GM03348 (cell line): ENCODE results near the gene SYT11.
"Not testable (repeated sequence)": the region's sequence is repeated elsewhere in the genome, so short reads cannot be mapped to it uniquely, and the experiment has no call there.

Experiments
- DNase-seq: peaks from one replicate; pipeline ENCODE4 v3.0.0; 2012; ENCODE audit warnings: low spot score

The SYT11 gene

DNA sequence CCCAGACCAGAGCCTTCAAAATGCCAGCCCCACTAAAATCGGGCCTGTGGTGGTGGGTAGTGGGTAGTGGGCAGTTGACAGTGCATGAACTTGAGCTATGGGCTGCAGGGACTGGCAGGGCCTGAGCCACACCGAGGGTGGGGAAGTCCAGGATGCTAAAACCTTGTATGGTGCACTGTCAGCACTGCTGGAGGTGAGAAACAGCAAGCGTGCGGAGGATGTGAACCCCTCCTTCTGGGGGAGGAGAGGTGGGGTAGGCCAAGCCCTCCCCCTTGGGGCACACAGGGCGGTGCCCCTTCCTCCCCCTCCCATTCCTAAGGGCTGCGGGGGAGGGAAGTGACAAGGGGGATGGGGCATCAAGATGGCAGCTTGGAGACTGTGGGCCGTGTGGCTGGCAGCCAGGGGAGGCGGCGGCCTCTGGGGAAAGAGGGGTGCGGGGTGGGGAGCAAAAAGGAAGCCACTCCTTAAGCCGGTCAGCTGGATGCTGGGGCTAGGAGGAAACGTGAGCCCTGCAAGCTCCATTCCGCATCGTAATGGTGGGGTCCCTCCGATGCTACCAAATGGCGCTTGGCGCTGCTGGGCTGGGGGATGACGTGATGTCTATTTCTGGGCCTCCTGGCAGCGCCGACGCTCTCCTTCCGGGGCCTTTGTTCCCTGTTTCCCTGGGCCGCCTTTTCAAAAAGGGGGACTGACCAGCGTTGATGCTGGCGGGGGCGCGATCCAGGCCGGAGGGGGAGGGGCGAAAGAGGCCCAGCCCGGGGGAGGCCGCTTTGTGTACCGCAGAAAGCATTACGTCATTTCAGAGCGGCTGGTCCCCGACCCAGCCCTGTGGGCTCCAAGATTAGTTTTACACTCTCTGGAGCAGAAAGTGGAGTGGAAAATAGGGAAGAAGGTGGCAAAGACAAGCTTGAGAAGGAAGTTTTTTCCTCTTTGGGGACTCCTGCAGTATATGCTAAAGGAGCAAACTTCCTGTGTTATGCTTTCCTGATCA lies 809 bp downstream of the SYT11 start:
- DNase-seq: peak; percentile 88

GRCh38 chr1:155860970-155861510 lies 1.7 kb downstream of the SYT11 start:
- DNase-seq: peak; percentile 24

DNA sequence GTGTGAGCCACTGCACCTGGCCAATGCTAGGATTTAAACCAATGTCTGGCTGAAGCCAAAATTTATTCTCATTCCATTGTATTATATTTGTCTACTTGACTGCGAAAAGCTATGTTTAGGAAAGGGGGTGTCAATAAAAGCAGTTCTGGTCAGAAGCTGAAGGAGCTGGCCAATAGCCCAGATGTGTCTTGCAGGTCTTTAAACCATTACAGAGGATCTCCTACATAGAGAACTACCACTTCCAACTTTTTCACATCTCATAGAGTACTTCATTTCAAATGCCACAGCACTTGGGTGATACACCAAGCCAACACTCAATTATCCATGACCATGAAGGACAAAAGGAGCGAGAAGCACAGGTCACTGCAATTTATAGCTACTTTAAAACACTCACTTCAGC lies 2.5 kb downstream of the SYT11 start:
- no peak for DNase-seq

DNA sequence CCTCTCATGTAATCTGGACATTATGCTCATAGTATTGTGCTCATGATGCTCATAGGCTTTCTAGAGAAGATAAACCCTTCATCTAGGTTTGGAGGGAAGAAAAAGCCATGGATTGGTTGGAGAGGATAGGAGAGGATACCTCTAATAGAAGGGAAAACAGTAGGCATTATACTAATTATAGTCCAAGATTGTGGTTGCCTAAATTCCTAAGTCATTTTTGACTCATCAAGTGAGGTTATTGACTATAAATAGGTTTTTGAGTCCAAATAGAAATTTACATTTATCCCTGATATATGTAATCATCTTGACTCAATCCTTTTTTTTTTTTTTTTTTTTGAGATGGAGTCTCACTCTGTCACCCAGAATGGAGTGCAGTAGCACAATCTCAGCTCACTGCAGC lies 5.0 kb downstream of the SYT11 start:
- DNase-seq: no peak

DNA sequence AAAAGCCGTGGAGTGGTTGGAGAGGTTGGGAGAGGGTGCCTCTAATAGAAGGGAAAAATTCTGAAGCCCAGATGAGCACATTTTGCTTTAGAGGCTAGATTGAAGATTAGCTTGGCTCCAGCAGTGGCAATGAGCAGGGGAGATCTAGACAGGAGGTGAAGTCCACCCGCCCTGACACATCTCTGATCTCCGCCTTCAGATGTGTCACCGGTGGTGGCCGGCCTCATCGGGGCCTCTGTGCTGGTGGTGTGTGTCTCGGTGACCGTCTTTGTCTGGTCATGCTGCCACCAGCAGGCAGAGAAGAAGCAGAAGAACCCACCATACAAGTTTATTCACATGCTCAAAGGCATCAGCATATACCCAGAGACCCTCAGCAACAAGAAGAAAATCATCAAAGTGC lies 8.4 kb downstream of the SYT11 start:
- DNase-seq: no peak

DNA sequence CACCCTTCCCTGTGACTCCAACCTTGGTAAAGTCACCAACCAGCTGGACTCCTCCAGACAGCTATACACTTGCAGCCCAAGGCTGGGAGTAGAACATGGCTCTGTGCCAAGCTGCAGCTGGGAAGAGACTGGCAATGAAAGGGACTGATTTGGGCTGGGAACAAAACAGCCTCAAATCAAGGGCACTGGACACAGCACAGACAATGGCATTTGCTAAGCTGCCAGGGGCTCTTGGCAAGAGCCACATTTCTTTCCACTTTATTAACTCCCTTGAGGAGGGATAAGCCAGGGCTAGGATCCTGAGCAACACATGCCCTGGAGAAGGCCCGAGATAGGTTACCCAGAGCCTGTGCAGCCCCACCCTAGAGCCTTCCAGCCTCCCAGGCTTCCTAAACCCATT lies 12.0 kb downstream of the SYT11 start:
- DNase-seq: no peak

- no peak for DNase-seq
Observed at GRCh38 chr1:155872527-155872926, 13.2 kb downstream of the SYT11 start.

GRCh38 chr1:155873860-155874259 lies 14.5 kb downstream of the SYT11 start:
- no peak for DNase-seq

DNA sequence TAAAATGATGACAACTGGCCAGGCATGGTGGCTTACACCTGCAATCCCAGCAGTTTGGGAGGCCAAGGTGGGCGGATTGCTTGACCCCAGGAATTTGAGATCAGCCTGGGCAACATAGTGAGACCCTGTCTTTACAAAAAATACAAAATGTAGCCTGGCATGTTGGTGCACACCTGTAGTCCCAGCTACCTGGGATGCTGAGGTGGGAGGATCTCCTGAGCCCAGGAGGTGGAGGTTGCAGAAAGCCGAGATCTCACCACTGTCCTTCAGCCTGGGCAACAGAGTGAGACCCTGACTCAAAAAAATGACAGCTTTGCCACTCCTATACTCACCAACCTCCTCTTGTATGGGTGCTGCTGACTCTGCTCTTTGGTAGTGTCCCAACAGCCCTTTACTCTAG lies 18.6 kb downstream of the SYT11 start:
- no peak for DNase-seq

DNA sequence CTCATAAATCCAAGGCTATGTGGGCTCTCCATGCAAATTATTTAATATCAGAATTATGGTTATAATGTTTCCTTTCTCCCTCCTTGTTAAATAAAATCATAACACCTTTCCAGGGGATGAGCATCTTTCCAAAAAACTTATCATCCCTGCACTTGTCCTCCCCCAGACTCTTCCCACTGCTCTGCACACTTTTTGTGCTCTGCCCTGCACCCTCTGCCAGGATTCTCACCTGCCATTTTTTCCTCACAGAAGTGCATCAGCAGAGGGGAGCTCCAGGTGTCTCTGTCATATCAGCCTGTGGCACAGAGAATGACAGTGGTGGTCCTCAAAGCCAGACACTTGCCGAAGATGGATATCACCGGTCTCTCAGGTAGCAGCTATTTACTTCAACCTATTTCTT lies 20.9 kb downstream of the SYT11 start:
- DNase-seq: no peak

- no peak for DNase-seq
Observed at GRCh38 chr1:155880950-155881349, 21.6 kb downstream of the SYT11 start.

GRCh38 chr1:155882235-155882634 lies 22.9 kb downstream of the SYT11 start:
- DNase-seq: no peak

DNA sequence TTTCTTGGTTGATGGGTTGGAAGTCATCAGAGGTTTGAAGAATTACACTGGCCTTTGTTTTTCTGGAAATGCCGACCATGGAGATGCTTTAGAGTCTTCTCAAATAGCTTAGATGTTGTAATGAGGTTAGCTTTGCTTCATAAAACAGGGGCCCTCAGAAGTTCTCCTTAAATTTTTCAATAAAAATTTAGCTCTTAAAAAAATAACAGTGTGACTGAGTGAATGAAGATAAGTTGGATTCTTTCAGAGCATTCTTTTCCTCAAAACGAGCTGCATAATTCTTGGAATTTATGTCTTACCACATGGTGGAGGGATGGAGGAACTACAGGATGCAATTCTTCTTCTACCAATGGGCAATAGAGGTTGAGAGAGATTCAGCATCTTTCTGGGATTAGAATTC lies 23.4 kb downstream of the SYT11 start:
- no peak for DNase-seq

GRCh38 chr1:155884031-155884960 lies 24.9 kb downstream of the SYT11 start:
- DNase-seq: no peak

DNA sequence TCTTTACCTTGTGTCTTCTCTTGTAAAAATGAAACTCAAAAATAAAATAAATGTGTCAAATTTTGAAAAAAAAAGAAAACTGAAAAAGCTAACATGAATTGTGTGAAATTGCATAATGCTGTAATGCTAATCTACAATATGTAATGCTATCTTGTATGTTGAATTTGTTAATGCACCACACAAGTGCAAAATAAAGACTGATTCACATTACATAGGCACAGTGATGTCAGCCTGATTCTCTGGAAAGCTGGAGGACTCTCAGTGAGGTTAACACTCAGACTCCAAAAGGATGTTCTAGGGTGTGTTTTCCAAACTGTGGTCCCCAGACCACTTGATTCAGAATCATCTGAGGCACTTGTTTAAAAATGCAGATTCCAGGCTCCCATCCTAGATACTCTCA lies 25.6 kb downstream of the SYT11 start:
- no peak for DNase-seq

DNA sequence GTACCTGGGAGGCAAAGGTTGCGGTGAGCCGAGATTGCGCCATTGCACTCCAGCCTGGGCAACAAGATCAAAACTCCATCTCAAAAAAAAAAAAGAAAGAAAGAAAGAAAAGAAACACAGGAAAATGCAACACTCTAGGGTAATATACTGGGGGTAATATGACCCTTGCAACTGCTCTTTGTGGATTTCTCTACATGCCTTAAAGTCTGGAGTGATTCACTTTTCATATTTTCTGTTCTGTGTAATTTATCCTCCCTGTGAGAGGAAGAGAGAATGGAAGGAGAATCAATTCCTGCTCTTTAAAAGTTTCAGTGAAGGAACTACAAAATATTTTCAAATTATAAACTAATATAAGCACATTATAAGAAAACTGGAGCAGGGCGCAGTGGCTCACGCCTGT lies 29.1 kb downstream of the SYT11 start:
- peak; percentile 19 for DNase-seq

DNA sequence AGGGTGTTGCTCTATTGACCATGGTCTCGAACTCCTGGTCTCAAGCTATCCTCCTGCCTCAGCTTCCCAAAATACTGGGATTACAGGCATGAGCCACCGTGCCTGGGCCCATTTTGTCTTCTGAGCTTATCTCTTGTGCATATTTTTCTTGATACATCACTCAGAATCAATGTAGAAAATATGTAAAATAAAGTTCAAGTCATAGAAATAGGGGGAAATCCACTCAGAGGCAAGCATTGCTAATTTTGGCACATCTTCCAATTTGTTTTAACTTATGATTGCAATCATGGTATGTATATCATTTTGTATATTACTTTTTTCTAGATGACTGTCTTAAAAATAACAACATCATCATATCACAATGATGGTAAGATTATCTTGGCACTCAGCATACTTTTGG lies 30.2 kb downstream of the SYT11 start:
- peak; percentile 30 for DNase-seq

DNA sequence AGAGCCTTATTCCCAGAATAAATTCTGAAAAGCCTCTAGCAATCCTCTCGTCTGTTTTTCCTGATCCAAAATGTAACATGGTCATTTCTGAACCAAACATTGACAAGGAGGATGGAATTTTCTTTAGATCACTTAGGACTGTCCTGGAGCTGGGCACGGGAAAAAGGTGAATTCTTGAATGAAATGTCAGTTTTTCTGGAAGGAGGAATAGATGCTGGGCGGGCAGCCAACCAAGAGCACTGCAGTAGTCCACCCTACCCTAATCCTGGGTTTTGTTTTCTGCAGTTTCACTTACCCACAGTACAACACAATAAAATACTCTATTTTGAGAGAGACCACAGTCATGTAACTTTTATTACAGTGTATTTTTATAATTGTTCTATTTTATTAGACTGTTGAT lies 30.9 kb downstream of the SYT11 start:
- DNase-seq: no peak

DNA sequence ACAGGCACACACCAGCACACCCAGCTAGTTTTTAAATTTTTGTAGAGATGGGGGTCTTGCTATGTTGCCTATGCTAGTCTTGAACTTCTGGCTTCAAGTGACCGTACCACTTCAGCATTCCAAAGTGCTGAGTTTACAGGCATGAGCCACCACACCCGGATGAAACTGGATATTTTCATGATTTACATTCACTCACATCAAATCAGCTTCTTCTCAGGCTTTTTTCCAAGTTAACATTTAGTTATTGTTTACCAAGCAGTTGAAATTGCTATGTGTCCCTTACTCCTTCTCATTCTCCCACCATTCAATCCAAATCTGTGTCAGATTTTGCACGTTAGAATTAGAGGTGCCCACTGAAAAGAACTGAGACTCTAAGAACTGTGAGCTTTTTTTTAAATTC lies 33.4 kb downstream of the SYT11 start:
- DNase-seq: peak; percentile 55

- peak; percentile 81 for DNase-seq
Observed at GRCh38 chr1:155893389-155894142, 34.2 kb downstream of the SYT11 start.

GRCh38 chr1:155895617-155896016 lies 36.2 kb downstream of the SYT11 start:
- DNase-seq: not testable (repeated sequence)

- DNase-seq: not testable (repeated sequence)
Observed at GRCh38 chr1:155896476-155896875, 37.1 kb downstream of the SYT11 start.
